ENCODE measurements around the gene C1R. TPM values are rescaled to one million over a fixed set of nuclear protein-coding genes. Genes with fewer than 3 reads are reported as not detected.

The C1R gene
- 1 to 10 TPM; 3.9 to 5.6 TPM for total RNA-seq

GRCh38 chr12:7092229-7092985, at the start of gene C1R:
Gene C1R (minus strand): TSS chr12:7092445. CDS start chr12:7092388, 57 bp downstream.
- peak within 1 kb of the TSS; percentile 91 to 94 for H3K27ac Mint-ChIP-seq
- no peaks in the 10 kb centered on the region for H3K9me3 Mint-ChIP-seq
- ATAC-seq (peak; percentile 76 to 77), DNase-seq (ENCODE audit: low spot score in 2 of 2) (peak in 1 of 2 donors; percentile 73)
- no peaks in the 10 kb centered on the region for H3K36me3 Mint-ChIP-seq

- H3K27ac Mint-ChIP-seq: peak overlapping the region in 1 of 2 donors; percentile 11
- ATAC-seq (no peak), DNase-seq (ENCODE audit: low spot score in 2 of 2) (no peak)
- no peaks in the 10 kb centered on the region for H3K9me3 Mint-ChIP-seq
- peaks cover 0 to 3% of the 10 kb centered on the region in 2 donors for H3K36me3 Mint-ChIP-seq
Observed at GRCh38 chr12:7141351-7142005, 49.2 kb upstream of the C1R start.

- H3K9me3 Mint-ChIP-seq: no peaks in the 10 kb centered on the region
- peak overlapping the region in 1 of 2 donors; percentile 51 for H3K27ac Mint-ChIP-seq
- DNase-seq (ENCODE audit: low spot score in 2 of 2) (no peak), ATAC-seq (no peak)
- no peaks in the 10 kb centered on the region for H3K36me3 Mint-ChIP-seq
Observed at GRCh38 chr12:7139200-7139599, 47.0 kb upstream of the C1R start.

- no peaks in the 10 kb centered on the region for H3K9me3 Mint-ChIP-seq
- H3K36me3 Mint-ChIP-seq: no peaks in the 10 kb centered on the region
- H3K27ac Mint-ChIP-seq: no peak overlapping the region
- no peak for ATAC-seq
- DNase-seq (ENCODE audit: low spot score in 2 of 2): no peak
Observed at GRCh38 chr12:7137908-7138307, 45.7 kb upstream of the C1R start.

- H3K36me3 Mint-ChIP-seq: no peaks in the 10 kb centered on the region
- H3K9me3 Mint-ChIP-seq: no peaks in the 10 kb centered on the region
- no peak for ATAC-seq
- no peak overlapping the region for H3K27ac Mint-ChIP-seq
- DNase-seq (ENCODE audit: low spot score in 2 of 2): no peak
Observed at GRCh38 chr12:7136676-7137075, 44.4 kb upstream of the C1R start.

GRCh38 chr12:7136071-7136470, 43.8 kb upstream of the C1R start:
- no peak overlapping the region for H3K27ac Mint-ChIP-seq
- ATAC-seq: no peak
- H3K9me3 Mint-ChIP-seq: no peaks in the 10 kb centered on the region
- no peaks in the 10 kb centered on the region for H3K36me3 Mint-ChIP-seq
- no peak for DNase-seq (ENCODE audit: low spot score in 2 of 2)

GRCh38 chr12:7134396-7135166, 42.3 kb upstream of the C1R start:
- H3K36me3 Mint-ChIP-seq: no peaks in the 10 kb centered on the region
- DNase-seq (ENCODE audit: low spot score in 2 of 2) (no peak), ATAC-seq (no peak)

GRCh38 chr12:7131502-7131866, 39.2 kb upstream of the C1R start:
- no peaks in the 10 kb centered on the region for H3K9me3 Mint-ChIP-seq
- DNase-seq (ENCODE audit: low spot score in 2 of 2) (no peak), ATAC-seq (peak; percentile 24 to 56)
- no peaks in the 10 kb centered on the region for H3K36me3 Mint-ChIP-seq
- peak overlapping the region; percentile 45 to 67 for H3K27ac Mint-ChIP-seq

More at GRCh38 chr12:7134396-7135166, 42.3 kb upstream of the C1R start:
- no peaks in the 10 kb centered on the region for H3K9me3 Mint-ChIP-seq
- peak overlapping the region in 1 of 2 donors; percentile 84 for H3K27ac Mint-ChIP-seq

- peak overlapping the region; percentile 45 to 96 for H3K27ac Mint-ChIP-seq
- peak in 1 of 2 donors; percentile 54 for DNase-seq (ENCODE audit: low spot score in 2 of 2)
- peak; percentile 36 to 54 for ATAC-seq
- no peaks in the 10 kb centered on the region for H3K9me3 Mint-ChIP-seq
- no peaks in the 10 kb centered on the region for H3K36me3 Mint-ChIP-seq
Observed at GRCh38 chr12:7130701-7131501, 38.7 kb upstream of the C1R start.

GRCh38 chr12:7129872-7130691, 37.8 kb upstream of the C1R start, which contains the start of gene CLSTN3:
Gene CLSTN3 (plus strand): TSS chr12:7130371. CDS start chr12:7130649, 278 bp downstream.
- DNase-seq (ENCODE audit: low spot score in 2 of 2) (peak; percentile 77 to 89), ATAC-seq (peak; percentile 77 to 92)
- Mint-ChIP-seq H3K9me3 (no peaks in the 10 kb centered on the region), H3K36me3 (no peaks in the 10 kb centered on the region), H3K27ac (peak within 1 kb of the TSS; percentile 45 to 96)

- ATAC-seq (no peak), DNase-seq (ENCODE audit: low spot score in 2 of 2) (peak in 1 of 2 donors; percentile 37)
- H3K27ac Mint-ChIP-seq: no peak overlapping the region
- no peaks in the 10 kb centered on the region for H3K36me3 Mint-ChIP-seq
- H3K9me3 Mint-ChIP-seq: no peaks in the 10 kb centered on the region
Observed at GRCh38 chr12:7129287-7129871, 37.1 kb upstream of the C1R start.

- ATAC-seq (no peak), DNase-seq (ENCODE audit: low spot score in 2 of 2) (peak in 1 of 2 donors; percentile 51)
- Mint-ChIP-seq H3K36me3 (no peaks in the 10 kb centered on the region), H3K9me3 (no peaks in the 10 kb centered on the region), H3K27ac (no peak within 1 kb of the TSS)
Observed at GRCh38 chr12:7128681-7129286, 36.5 kb upstream of the C1R start, which contains the start of gene RBP5. Gene RBP5 (minus strand): TSS chr12:7128889. CDS start chr12:7128775, 114 bp downstream.

GRCh38 chr12:7127916-7128626, 35.8 kb upstream of the C1R start:
- H3K9me3 Mint-ChIP-seq: no peaks in the 10 kb centered on the region
- H3K36me3 Mint-ChIP-seq: no peaks in the 10 kb centered on the region
- H3K27ac Mint-ChIP-seq: no peak overlapping the region
- peak in 1 of 2 donors; percentile 33 for DNase-seq (ENCODE audit: low spot score in 2 of 2)
- no peak for ATAC-seq

- H3K27ac Mint-ChIP-seq: no peak overlapping the region
- ATAC-seq: no peak
- no peaks in the 10 kb centered on the region for H3K36me3 Mint-ChIP-seq
- no peak for DNase-seq (ENCODE audit: low spot score in 2 of 2)
- H3K9me3 Mint-ChIP-seq: no peaks in the 10 kb centered on the region
Observed at GRCh38 chr12:7125632-7126227, 33.5 kb upstream of the C1R start.

All from activated naive CD4-positive, alpha-beta T cell treated with anti-CD3 and anti-CD28 coated beads, Interleukin-2, amount 50 U/mL, for 72 hours (primary cell).